NCI-H2196 (cell line): ENCODE results near the gene ELOVL3.
"Not testable (repeated sequence)": the region's sequence is repeated elsewhere in the genome, so short reads cannot be mapped to it uniquely, and the experiment has no call there.

Experiments
- DNase-seq: peaks from one replicate; lab custom pipeline; 2025; ENCODE audit not compliant: unreplicated experiment; lab: John Stamatoyannopoulos, UW

The ELOVL3 gene

GRCh38 chr10:102252508-102252907 lies 26.4 kb downstream of the ELOVL3 start:
- DNase-seq, result not testable (repeated sequence)

GRCh38 chr10:102254426-102254825 lies 28.3 kb downstream of the ELOVL3 start:
- no peak for DNase-seq

GRCh38 chr10:102255404-102255803 lies 29.3 kb downstream of the ELOVL3 start:
- no peak for DNase-seq

GRCh38 chr10:102261196-102261595 lies 35.1 kb downstream of the ELOVL3 start:
- no peak for DNase-seq

- DNase-seq, result no peak
Measured at GRCh38 chr10:102261842-102262241, 35.7 kb downstream of the ELOVL3 start.

- DNase-seq, result no peak
Measured at GRCh38 chr10:102262744-102263370, 36.8 kb downstream of the ELOVL3 start.

GRCh38 chr10:102264371-102264770 lies 38.3 kb downstream of the ELOVL3 start:
- DNase-seq, result no peak

GRCh38 chr10:102266670-102267069 lies 40.6 kb downstream of the ELOVL3 start:
- DNase-seq, result no peak

GRCh38 chr10:102267748-102268147 lies 41.6 kb downstream of the ELOVL3 start:
- DNase-seq, result no peak

- no peak for DNase-seq
Measured at GRCh38 chr10:102268375-102268888, 42.3 kb downstream of the ELOVL3 start.

GRCh38 chr10:102269017-102269416 lies 42.9 kb downstream of the ELOVL3 start:
- no peak for DNase-seq

- no peak for DNase-seq
Measured at GRCh38 chr10:102274062-102274461, 48.0 kb downstream of the ELOVL3 start.

GRCh38 chr10:102275343-102275742 lies 49.2 kb downstream of the ELOVL3 start:
- no peak for DNase-seq

- DNase-seq, result no peak
Measured at GRCh38 chr10:102279104-102279503, 53.0 kb downstream of the ELOVL3 start.
